OCI-LY7 (cell line): ENCODE results near the gene GYPA. TPM values are rescaled to one million over a fixed set of nuclear protein-coding genes. Genes with fewer than 3 reads are reported as not detected.
"Not testable (repeated sequence)": the region's sequence is repeated elsewhere in the genome, so short reads cannot be mapped to it uniquely, and the experiment has no call there.

Source experiments
- BruUV-seq: library from RNA; stranded (reverse); fragments of 400-500 nt; replicated peaks from 2 replicates; lab custom pipeline; 2021; lab: Mats Ljungman, UMichigan
- CTCF ChIA-PET: fragments of 300-600 bp; sonication (Branson Sonifier 250); formaldehyde crosslinking; loops from one replicate; lab custom pipeline; 2022; ENCODE audit warnings: antibody characterized with exemption; ENCODE audit not compliant: unreplicated experiment; lab: Charles Lee
- POLR2A ChIA-PET: fragments of 300-600 bp; sonication (Branson Sonifier 250); formaldehyde crosslinking; loops from one replicate; lab custom pipeline; 2022; ENCODE audit warnings: antibody characterized with exemption; lab: Charles Lee
- DNase-seq: peaks from one replicate; pipeline ENCODE4 v3.0.0-alpha.2; 2015; ENCODE audit warnings: low spot score
- H2AFZ ChIP-seq: fragments of 200-600 bp; sonication (generic), shearing (Covaris generic); 2 replicates; pipeline ENCODE4 v1.6.1; 2014; ENCODE audit warnings: mild to moderate bottlenecking, antibody characterized with exemption, low read length, moderate library complexity
- H3K27ac ChIP-seq: fragments of 200-600 bp; sonication (generic); 2 replicates; pipeline ENCODE4 v1.5.1; 2014; ENCODE audit warnings: mixed run types, low read depth, mild to moderate bottlenecking, moderate library complexity, low read length, inconsistent platforms; ENCODE audit not compliant: poor library complexity, severe bottlenecking
- H3K36me3 ChIP-seq: fragments of 200-600 bp; sonication (generic); 2 replicates; pipeline ENCODE4 v1.6.1; 2014; ENCODE audit warnings: mild to moderate bottlenecking, antibody characterized with exemption, low read length, moderate library complexity, mixed read lengths; ENCODE audit not compliant: insufficient read depth
- H3K4me1 ChIP-seq: fragments of 200-600 bp; sonication (generic); 2 replicates; pipeline ENCODE4 v1.5.1; 2014; ENCODE audit warnings: mild to moderate bottlenecking, low read length; ENCODE audit not compliant: insufficient read depth, poor library complexity, severe bottlenecking
- H3K4me2 ChIP-seq: fragments of 200-600 bp; sonication (generic); 2 replicates; pipeline ENCODE4 v1.6.1; 2014; ENCODE audit warnings: mild to moderate bottlenecking, low read length
- H3K4me3 ChIP-seq: fragments of 200-600 bp; sonication (generic); 2 replicates; pipeline ENCODE4 v1.5.1; 2014; ENCODE audit warnings: mild to moderate bottlenecking, low read depth, low read length; ENCODE audit not compliant: poor library complexity, severe bottlenecking
- H3K79me2 ChIP-seq: fragments of 200-600 bp; sonication (generic); 2 replicates; pipeline ENCODE4 v1.6.1; 2016; ENCODE audit warnings: low read depth, mild to moderate bottlenecking, low read length, moderate library complexity, mixed read lengths; ENCODE audit not compliant: insufficient read depth
- H3K9me2 ChIP-seq: fragments of 200-600 bp; sonication (generic); 2 replicates; pipeline ENCODE4 v1.6.1; 2016; ENCODE audit warnings: mild to moderate bottlenecking, low read length, mixed read lengths; ENCODE audit not compliant: insufficient read depth
- H3K9me3 ChIP-seq: fragments of 200-600 bp; sonication (generic); 2 replicates; pipeline ENCODE4 v1.6.1; 2014; ENCODE audit warnings: mild to moderate bottlenecking, mixed run types, low read length, mixed read lengths
- H4K20me1 ChIP-seq: fragments of 200-600 bp; sonication (generic); 2 replicates; pipeline ENCODE4 v1.6.1; 2014; ENCODE audit warnings: mild to moderate bottlenecking, antibody characterized with exemption, low read length, moderate library complexity, mixed read lengths; ENCODE audit not compliant: insufficient read depth
- EZH2phosphoT487 ChIP-seq: fragments of 200-600 bp; sonication (generic); IDR thresholded peaks from 2 replicates; pipeline ENCODE4 v1.6.1; 2018; ENCODE audit warnings: low read depth, borderline replicate concordance, mild to moderate bottlenecking, mixed run types, antibody characterized with exemption, low read length, moderate library complexity, mixed read lengths
- intact Hi-C: fragments of 100-400 bp; cut with micrococcal nuclease; formaldehyde crosslinking; loops from one replicate; pipeline ENCODE4 v1.10.0; 2022; ENCODE audit not compliant: unreplicated experiment
- total RNA-seq, 2 experiments: library from RNA; depleted of rRNA in 1 of 2; stranded (reverse); fragments of >200 nt in 1 of 2; shearing (Covaris generic) in 1 of 2; gene quantifications; 2 replicates each; pipeline ENCODE4 v1.2.3, GENCODE V29; 2014 to 2022
- TF ChIP-seq, protein P1 (sequence below): fragments of 200-600 bp; sonication (generic); conservative IDR thresholded peaks from 2 replicates; pipeline ENCODE4 v1.5.1; 2014; ENCODE audit warnings: mild to moderate bottlenecking, antibody characterized with exemption, low read length, moderate library complexity, mixed read lengths

GYPA gene
- total RNA-seq, 2 experiments from 2014 or later: not detected

DNA sequence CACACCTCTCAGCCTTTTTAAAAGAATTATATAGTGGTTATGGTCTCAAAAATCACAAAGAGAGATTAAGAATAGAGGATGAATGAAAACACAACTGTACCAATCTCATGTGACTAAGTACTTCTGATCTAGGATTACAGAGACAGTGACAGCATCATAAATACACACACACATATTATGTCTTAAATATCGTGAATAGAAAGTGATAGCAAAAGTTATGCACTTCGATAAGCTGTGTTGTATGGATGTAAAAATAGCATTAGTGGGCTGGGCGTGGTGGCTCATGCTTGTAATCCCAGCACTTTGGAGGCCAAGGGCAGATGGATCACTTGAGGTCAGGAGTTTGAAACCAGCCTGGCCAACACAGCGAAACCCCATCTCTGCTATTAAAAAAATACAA lies 25.0 kb downstream of the GYPA start:
- POLR2A ChIA-PET: no interaction called here
- no peaks in the 10 kb centered on the region for H3K4me1 ChIP-seq
- no peak overlapping the region for H2AFZ ChIP-seq
- no peaks in the 10 kb centered on the region for H3K9me2 ChIP-seq
- no peak overlapping the region for H3K4me2 ChIP-seq
- no peak for DNase-seq
- TF ChIP-seq, protein P1, sequence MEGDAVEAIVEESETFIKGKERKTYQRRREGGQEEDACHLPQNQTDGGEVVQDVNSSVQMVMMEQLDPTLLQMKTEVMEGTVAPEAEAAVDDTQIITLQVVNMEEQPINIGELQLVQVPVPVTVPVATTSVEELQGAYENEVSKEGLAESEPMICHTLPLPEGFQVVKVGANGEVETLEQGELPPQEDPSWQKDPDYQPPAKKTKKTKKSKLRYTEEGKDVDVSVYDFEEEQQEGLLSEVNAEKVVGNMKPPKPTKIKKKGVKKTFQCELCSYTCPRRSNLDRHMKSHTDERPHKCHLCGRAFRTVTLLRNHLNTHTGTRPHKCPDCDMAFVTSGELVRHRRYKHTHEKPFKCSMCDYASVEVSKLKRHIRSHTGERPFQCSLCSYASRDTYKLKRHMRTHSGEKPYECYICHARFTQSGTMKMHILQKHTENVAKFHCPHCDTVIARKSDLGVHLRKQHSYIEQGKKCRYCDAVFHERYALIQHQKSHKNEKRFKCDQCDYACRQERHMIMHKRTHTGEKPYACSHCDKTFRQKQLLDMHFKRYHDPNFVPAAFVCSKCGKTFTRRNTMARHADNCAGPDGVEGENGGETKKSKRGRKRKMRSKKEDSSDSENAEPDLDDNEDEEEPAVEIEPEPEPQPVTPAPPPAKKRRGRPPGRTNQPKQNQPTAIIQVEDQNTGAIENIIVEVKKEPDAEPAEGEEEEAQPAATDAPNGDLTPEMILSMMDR: no peak
- TF ChIP-seq EZH2phosphoT487: no peak
- no peaks in the 10 kb centered on the region for H3K36me3 ChIP-seq
- H3K4me3 ChIP-seq: no peak overlapping the region
- no peak overlapping the region for H3K27ac ChIP-seq
- no TSS peak for BruUV-seq
- no peaks in the 10 kb centered on the region for H4K20me1 ChIP-seq
- intact Hi-C loops: no loop called here
- CTCF ChIA-PET: no interaction called here
- no peaks in the 10 kb centered on the region for H3K9me3 ChIP-seq
- no peaks in the 10 kb centered on the region for H3K79me2 ChIP-seq

DNA sequence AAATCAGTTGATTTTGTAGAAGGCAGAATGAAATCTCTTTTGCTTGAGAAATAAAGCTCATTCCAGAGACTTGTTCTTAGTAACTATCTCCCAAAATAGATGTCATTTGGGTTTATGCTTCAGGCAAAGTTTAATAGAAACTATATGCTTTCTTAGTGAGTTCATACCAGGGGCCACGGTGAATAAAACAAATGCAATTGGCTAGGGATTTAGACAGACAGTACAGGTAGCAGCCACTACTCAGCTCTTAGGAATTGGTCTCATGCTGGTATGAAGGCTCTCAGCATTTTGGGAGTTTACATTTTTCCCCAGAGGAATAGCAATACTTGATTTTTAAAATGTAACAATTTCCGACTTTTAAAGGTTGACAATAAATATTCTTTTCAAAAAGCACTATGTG lies 27.0 kb downstream of the GYPA start:
- Histone ChIP-seq H3K36me3 (no peaks in the 10 kb centered on the region), H3K4me3 (no peak overlapping the region), H3K9me3 (no peaks in the 10 kb centered on the region), H3K27ac (no peak overlapping the region), H3K4me2 (no peak overlapping the region), H3K79me2 (no peaks in the 10 kb centered on the region), H3K4me1 (no peaks in the 10 kb centered on the region), H2AFZ (no peak overlapping the region), H3K9me2 (no peaks in the 10 kb centered on the region), H4K20me1 (no peaks in the 10 kb centered on the region)
- TF ChIP-seq, protein P1: no peak
- no peak for TF ChIP-seq EZH2phosphoT487
- DNase-seq: no peak
- ChIA-PET POLR2A (interaction anchor here (0.9 kb wide), 1 partner anchor 483 kb away, joined by 3 read pairs; no protein-coding TSS in a partner anchor), CTCF (no interaction called here)
- BruUV-seq: no TSS peak
- intact Hi-C loops: no loop called here

DNA sequence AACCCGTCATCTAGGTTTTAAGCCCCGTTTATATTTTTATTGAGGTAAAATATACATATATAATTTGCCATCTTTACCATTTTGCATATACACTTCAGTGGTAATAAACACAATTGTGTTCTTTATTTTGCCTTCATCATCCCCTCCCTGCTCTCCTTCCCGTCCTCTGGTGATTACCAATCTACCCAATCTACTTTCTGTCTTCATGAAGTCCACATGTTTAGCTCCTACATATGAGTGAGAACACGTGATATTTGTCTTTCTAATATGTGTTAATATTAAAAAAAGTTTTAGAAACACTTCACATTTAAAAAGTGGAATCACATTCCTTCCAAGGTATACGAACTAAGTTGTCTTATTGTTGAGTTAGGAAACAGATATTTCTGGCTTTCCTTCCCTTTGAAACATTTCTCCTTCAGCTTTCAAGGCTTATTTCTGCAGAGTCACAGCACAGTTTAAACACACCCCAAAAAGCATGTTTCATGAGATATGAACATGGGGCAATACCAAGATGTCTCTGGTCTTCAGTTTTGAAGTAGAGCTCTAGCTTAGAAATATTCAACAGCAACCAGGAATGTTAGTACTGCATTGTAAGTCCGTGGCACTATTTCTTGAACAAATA lies 35.9 kb downstream of the GYPA start:
- Histone ChIP-seq H3K36me3 (no peaks in the 10 kb centered on the region), H3K4me3 (no peak overlapping the region), H3K27ac (no peak overlapping the region), H4K20me1 (no peaks in the 10 kb centered on the region), H3K79me2 (no peaks in the 10 kb centered on the region), H3K9me3 (no peaks in the 10 kb centered on the region), H3K4me2 (no peak overlapping the region), H3K4me1 (no peaks in the 10 kb centered on the region), H2AFZ (no peak overlapping the region), H3K9me2 (no peaks in the 10 kb centered on the region)
- no TSS peak for BruUV-seq
- ChIA-PET POLR2A (no interaction called here), CTCF (no interaction called here)
- no peak for DNase-seq
- intact Hi-C loops: no loop called here
- TF ChIP-seq, protein P1: no peak
- TF ChIP-seq EZH2phosphoT487: no peak

DNA sequence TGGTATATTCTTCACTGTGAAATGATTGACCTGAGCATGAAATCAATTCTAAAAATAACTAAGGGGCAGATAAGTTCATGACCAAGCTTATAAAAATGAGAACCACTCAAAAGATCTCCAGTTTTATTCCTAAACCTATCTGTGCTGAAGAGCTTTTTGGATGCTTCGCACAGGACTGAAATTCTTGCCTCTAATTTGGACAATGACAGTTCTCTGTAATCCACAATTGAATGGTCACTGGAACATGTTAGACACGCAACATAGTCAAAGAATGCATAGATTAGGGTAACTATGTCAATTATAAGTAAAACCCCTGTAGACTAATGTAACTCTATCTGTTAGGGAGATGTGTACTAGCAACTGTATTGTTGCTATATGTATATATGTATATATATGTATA lies 42.7 kb downstream of the GYPA start:
- H3K4me2 ChIP-seq, intact Hi-C loops, CTCF ChIA-PET, H2AFZ ChIP-seq, POLR2A ChIA-PET, H3K9me2 ChIP-seq, H3K9me3 ChIP-seq, DNase-seq, H3K4me3 ChIP-seq, H4K20me1 ChIP-seq, H3K27ac ChIP-seq, H3K36me3 ChIP-seq, H3K4me1 ChIP-seq, BruUV-seq, H3K79me2 ChIP-seq: not testable (repeated sequence)
